Measurements from ENCODE around the gene WRAP53.

DNA sequence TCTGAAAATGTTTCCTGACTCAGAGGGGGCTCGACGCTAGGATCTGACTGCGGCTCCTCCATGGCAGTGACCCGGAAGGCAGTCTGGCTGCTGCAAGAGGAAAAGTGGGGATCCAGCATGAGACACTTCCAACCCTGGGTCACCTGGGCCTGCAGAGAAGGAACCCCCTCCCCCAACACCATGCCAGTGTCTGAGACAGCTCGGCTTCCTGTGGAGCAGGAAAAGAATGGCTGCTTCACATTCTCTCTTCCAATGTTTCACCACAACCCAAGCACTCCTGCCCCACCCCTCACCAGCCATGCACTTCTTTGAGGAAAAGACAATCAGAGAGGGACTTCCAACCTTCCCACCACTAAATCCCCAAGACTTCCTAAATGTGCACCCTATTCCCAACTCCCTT lies 11.7 kb upstream of the WRAP53 start:
- TF ChIP-seq YY1 (IDR thresholded peaks at IDR 0.05; ENCODE audit: low read depth, low read length) (no peak), CEBPB (IDR thresholded peaks at IDR 0.05; ENCODE audit: borderline replicate concordance in 1 of 2, low read depth in 2 of 2, low read length in 2 of 2) (no peak)
